ENCODE results near the gene HDHD2. TPM values are rescaled to one million over a fixed set of nuclear protein-coding genes. Genes with fewer than 3 reads are reported as not detected.

Gene HDHD2
- total and polyA plus RNA-seq, 2 of the 13 experiments (the other 11 are each of a cell fraction or from before 2014, with no cell fraction given): 10.2 to 34.7 TPM

GRCh38 chr18:47175898-47176575 lies 25.7 kb upstream of the HDHD2 start, which contains the start of gene IER3IP1 (continued):
- no peak for TF ChIP-seq ZNF607 (CRISPR knock-in tag; IDR thresholded peaks at IDR 0.05; ENCODE audit: borderline replicate concordance)
- no peak for TF ChIP-seq ZNF782 (CRISPR knock-in tag; IDR thresholded peaks at IDR 0.05; ENCODE audit: borderline replicate concordance)
- TF ChIP-seq SRSF9 (IDR thresholded peaks at IDR 0.05; ENCODE audit: borderline replicate concordance, insufficient read depth, low read depth, low read length, poor library complexity, severe bottlenecking): no peak
- TF ChIP-seq ZNF790 (CRISPR knock-in tag; IDR thresholded peaks at IDR 0.05; ENCODE audit: borderline replicate concordance): no peak; the same call in 1 of the 2 replicates
- no peak for TF ChIP-seq BRCA1 (CRISPR knock-in tag; IDR thresholded peaks at IDR 0.05)
- TF ChIP-seq RARG (CRISPR knock-in tag; IDR thresholded peaks at IDR 0.05; ENCODE audit: low read depth): no peak
- TF ChIP-seq THRA (CRISPR knock-in tag; IDR thresholded peaks at IDR 0.05; ENCODE audit: borderline replicate concordance): no peak
- TF ChIP-seq ZBTB4 (CRISPR knock-in tag; IDR thresholded peaks at IDR 0.05; ENCODE audit: borderline replicate concordance): no peak
- no peak for TF ChIP-seq HCFC1 (IDR thresholded peaks at IDR 0.05; ENCODE audit: low read depth, low read length)
- TF ChIP-seq ZBTB10 (CRISPR knock-in tag; IDR thresholded peaks at IDR 0.05; ENCODE audit: borderline replicate concordance): peak; percentile 45; the same call in 1 of the 2 replicates
- peak; percentile 68 for TF ChIP-seq JARID2 (CRISPR knock-in tag; IDR thresholded peaks at IDR 0.05; ENCODE audit: insufficient replicate concordance)
- TF ChIP-seq ZNF235 (CRISPR knock-in tag; IDR thresholded peaks at IDR 0.05; ENCODE audit: borderline replicate concordance): peak; percentile 32; the same call in 1 of the 2 replicates
- TF ChIP-seq USF2 (IDR thresholded peaks at IDR 0.05; ENCODE audit: low read depth, low read length): no peak
- no peak for TF ChIP-seq USF2 (CRISPR knock-in tag; IDR thresholded peaks at IDR 0.05; ENCODE audit: borderline replicate concordance)
- TF ChIP-seq ZGPAT (CRISPR knock-in tag; IDR thresholded peaks at IDR 0.05): peak; percentile 52; the same call in 1 of the 2 replicates
- TF ChIP-seq HOXA5 (CRISPR knock-in tag; IDR thresholded peaks at IDR 0.05): peak; percentile 67; the same call in 1 of the 2 replicates
- TF ChIP-seq NFATC3 (CRISPR knock-in tag; IDR thresholded peaks at IDR 0.05): 0 out of 2 replicates have a peak, but pooled peaks have one; percentile 67
